ENCODE measurements around the gene TMEM135. TPM values are rescaled to one million over a fixed set of nuclear protein-coding genes. Genes with fewer than 3 reads are reported as not detected.
A peak's percentile ranks its signal among the peaks of the same experiment; 100 is the strongest.

The TMEM135 gene
- total RNA-seq, 1 experiment from 2014 or later: 12.6 TPM

DNA sequence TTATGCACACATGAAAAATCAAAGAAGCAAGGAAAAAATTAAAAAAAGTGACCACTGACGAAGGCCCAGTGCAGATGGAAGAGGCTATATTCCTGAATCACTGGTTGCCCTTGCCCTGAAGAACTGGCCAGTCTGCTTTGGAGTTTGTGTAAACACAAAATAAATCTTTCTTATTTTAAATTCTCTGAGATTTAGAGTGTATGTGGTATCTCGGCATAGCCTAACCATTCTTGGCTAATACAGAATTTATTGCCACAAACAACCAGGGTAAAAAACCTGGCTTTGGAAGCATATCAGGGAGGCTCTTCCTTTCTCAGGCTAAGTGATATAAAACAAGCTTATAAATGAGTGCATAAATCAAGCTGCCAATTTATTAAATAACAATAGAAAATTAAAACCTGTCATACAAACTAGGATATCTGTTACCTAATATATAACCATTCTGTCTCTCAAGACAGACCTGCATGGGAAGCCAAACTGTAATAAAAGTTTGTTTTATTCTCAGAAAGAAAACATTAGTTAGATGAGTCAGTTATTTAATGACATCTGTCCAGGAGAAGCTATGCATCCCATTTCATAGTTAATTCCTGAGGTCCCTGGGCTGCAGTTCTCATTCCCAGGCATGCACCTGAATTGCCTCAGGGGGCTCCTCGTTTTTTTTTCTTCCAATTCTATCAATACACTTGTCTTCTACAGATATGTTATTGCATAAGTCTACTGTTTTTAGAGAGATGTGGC, 6.1 kb upstream of the TMEM135 start:
- H3K27ac Mint-ChIP-seq (ENCODE audit: unreplicated experiment): no peak overlapping the region
- no peak for DNase-seq
- TF ChIP-seq, protein P1, sequence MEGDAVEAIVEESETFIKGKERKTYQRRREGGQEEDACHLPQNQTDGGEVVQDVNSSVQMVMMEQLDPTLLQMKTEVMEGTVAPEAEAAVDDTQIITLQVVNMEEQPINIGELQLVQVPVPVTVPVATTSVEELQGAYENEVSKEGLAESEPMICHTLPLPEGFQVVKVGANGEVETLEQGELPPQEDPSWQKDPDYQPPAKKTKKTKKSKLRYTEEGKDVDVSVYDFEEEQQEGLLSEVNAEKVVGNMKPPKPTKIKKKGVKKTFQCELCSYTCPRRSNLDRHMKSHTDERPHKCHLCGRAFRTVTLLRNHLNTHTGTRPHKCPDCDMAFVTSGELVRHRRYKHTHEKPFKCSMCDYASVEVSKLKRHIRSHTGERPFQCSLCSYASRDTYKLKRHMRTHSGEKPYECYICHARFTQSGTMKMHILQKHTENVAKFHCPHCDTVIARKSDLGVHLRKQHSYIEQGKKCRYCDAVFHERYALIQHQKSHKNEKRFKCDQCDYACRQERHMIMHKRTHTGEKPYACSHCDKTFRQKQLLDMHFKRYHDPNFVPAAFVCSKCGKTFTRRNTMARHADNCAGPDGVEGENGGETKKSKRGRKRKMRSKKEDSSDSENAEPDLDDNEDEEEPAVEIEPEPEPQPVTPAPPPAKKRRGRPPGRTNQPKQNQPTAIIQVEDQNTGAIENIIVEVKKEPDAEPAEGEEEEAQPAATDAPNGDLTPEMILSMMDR (IDR thresholded peaks at IDR 0.05; ENCODE audit: unreplicated experiment): no peak
- CTCF ChIA-PET: no interaction called here
- BruUV-seq (replicated peaks): no TSS peak
- H3K4me1 Mint-ChIP-seq (ENCODE audit: low read depth, unreplicated experiment): peaks cover 3% of the 10 kb centered on the region
- H3K4me3 Mint-ChIP-seq (ENCODE audit: low read depth, unreplicated experiment): no peak overlapping the region
- no peaks in the 10 kb centered on the region for H3K27me3 Mint-ChIP-seq (ENCODE audit: unreplicated experiment)
- H3K36me3 Mint-ChIP-seq (ENCODE audit: insufficient read depth, unreplicated experiment): no peaks in the 10 kb centered on the region
- H3K9me3 Mint-ChIP-seq (ENCODE audit: low read depth, unreplicated experiment): no peaks in the 10 kb centered on the region
- intact Hi-C loops (cut with micrococcal nuclease; ENCODE audit: unreplicated experiment): no loop called here

DNA sequence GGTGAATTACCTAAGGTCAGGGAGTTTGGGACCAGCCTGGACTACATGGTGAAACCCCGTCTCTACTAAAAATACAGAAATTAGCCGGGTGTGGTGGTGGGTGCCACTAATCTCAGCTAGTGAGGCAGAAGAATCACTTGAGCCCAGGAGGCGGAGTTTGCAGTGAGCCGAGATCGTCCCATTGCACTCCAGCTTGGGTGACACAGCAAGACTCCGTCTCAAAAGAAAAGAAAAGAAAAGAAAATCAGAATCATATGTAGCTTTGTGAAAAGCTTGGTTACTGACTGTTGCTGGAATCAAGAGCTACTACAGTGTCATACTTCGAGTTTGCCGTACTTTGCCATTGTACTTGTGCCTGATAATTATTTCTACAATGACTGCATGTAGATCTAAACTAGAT, 4.2 kb upstream of the TMEM135 start:
- intact Hi-C loops (cut with micrococcal nuclease; ENCODE audit: unreplicated experiment): no loop called here
- TF ChIP-seq, protein P1 (IDR thresholded peaks at IDR 0.05; ENCODE audit: unreplicated experiment): no peak
- Mint-ChIP-seq H3K27me3 (ENCODE audit: unreplicated experiment) (no peaks in the 10 kb centered on the region), H3K9me3 (ENCODE audit: low read depth, unreplicated experiment) (no peaks in the 10 kb centered on the region), H3K27ac (ENCODE audit: unreplicated experiment) (no peak overlapping the region), H3K4me1 (ENCODE audit: low read depth, unreplicated experiment) (peaks cover 9% of the 10 kb centered on the region), H3K36me3 (ENCODE audit: insufficient read depth, unreplicated experiment) (peaks cover 15% of the 10 kb centered on the region), H3K4me3 (ENCODE audit: low read depth, unreplicated experiment) (no peak overlapping the region)
- CTCF ChIA-PET: no interaction called here
- BruUV-seq (replicated peaks): no TSS peak
- DNase-seq: no peak

DNA sequence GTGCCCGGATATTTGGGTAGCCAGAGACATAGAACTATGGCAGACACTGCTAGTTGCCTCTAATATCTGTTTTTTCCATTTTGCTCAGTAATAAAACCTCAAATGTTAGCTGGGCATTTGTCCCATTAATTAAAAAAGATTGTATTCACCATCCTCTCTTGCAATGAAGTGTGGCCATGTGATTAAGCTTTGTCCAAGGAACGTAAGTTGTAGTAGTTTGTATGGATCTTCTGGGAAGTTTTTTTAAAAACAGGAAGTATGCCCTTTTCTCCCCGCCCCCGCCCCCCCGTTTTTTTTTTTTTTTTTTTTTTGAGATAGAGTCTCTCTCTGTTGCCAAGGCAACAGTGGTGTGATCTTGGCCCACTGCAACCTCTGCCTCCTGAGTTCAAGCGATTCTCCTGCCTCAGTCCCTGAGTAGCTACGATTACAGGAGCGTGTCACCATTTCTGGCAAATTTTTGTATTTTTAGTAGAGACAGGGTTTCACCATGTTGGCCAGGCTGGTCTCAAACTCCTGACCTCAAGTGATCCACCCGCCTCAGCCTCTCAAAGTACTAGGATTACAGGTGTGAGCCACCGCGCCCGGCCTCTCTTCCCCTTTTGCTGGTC, 1.7 kb upstream of the TMEM135 start:
- CTCF ChIA-PET: no interaction called here
- intact Hi-C loops (cut with micrococcal nuclease; ENCODE audit: unreplicated experiment): no loop called here
- no peak overlapping the region for H3K4me3 Mint-ChIP-seq (ENCODE audit: low read depth, unreplicated experiment)

DNA sequence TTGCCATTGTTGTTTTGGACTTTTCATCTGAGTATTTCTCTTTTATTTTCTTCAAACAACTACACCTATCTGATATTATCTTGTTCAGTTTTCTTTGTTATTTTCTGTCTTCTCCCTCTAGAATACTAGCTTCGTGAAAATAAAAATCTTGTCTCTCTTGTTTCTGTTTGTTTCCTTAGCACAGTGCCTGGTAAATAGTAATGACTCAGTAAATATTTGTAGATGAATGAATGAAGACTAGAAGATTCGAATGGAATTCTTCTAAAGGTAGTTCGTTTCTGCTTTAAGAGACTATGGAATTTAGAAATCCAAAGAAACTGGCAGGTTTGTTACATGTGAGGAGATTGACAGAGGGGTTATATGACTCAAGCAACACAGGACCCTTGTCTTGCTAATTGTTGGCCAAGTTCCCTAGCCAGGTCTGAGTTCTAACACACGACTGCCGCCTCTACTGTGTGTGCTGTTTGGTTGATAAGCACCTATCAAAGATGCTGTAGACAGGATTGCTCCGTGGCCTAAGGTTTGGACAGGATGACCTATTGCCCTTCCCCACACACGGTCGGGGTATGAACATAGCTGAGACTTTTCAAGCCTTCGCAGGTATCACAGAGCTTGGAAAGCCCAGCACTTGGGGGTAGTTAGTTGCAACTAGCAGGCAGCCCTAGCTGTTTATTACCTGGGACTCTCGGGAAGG, 831 bp upstream of the TMEM135 start:
- peak overlapping the region; percentile 98 for H3K4me3 Mint-ChIP-seq (ENCODE audit: low read depth, unreplicated experiment)
- no peaks in the 10 kb centered on the region for H3K9me3 Mint-ChIP-seq (ENCODE audit: low read depth, unreplicated experiment)
- H3K27me3 Mint-ChIP-seq (ENCODE audit: unreplicated experiment): no peaks in the 10 kb centered on the region
- H3K36me3 Mint-ChIP-seq (ENCODE audit: insufficient read depth, unreplicated experiment): peaks cover 15% of the 10 kb centered on the region
- H3K4me1 Mint-ChIP-seq (ENCODE audit: low read depth, unreplicated experiment): peaks cover 9% of the 10 kb centered on the region
- intact Hi-C loops (cut with micrococcal nuclease; ENCODE audit: unreplicated experiment): no loop called here
- CTCF ChIA-PET: interaction anchor here (1.0 kb wide), 1 partner anchor 61 kb away, joined by 5 read pairs; no protein-coding TSS in a partner anchor
- TF ChIP-seq, protein P1 (IDR thresholded peaks at IDR 0.05; ENCODE audit: unreplicated experiment): no peak
- H3K27ac Mint-ChIP-seq (ENCODE audit: unreplicated experiment): peak overlapping the region; percentile 90
- no TSS peak for BruUV-seq (replicated peaks)
- DNase-seq: no peak

More for the DNA sequence above, 1.7 kb upstream of the TMEM135 start:
- TF ChIP-seq, protein P1 (IDR thresholded peaks at IDR 0.05; ENCODE audit: unreplicated experiment): no peak
- Mint-ChIP-seq H3K36me3 (ENCODE audit: insufficient read depth, unreplicated experiment) (peaks cover 15% of the 10 kb centered on the region), H3K27me3 (ENCODE audit: unreplicated experiment) (no peaks in the 10 kb centered on the region), H3K27ac (ENCODE audit: unreplicated experiment) (no peak overlapping the region), H3K4me1 (ENCODE audit: low read depth, unreplicated experiment) (peaks cover 9% of the 10 kb centered on the region), H3K9me3 (ENCODE audit: low read depth, unreplicated experiment) (no peaks in the 10 kb centered on the region)
- DNase-seq: no peak
- no TSS peak for BruUV-seq (replicated peaks)
